HEK293T (cell line): ENCODE results near the gene ZNF536.

Experiments
- CTCF ChIA-PET: fragments of 350-600 bp; formaldehyde crosslinking; extraction: SDS; loops from one replicate; lab custom pipeline; 2021; ENCODE audit warnings: antibody characterized with exemption, inconsistent platforms; lab: Yijun Ruan, JAX
- POLR2A ChIA-PET: fragments of 350-600 bp; formaldehyde crosslinking; extraction: SDS; loops from one replicate; lab custom pipeline; 2020; ENCODE audit warnings: antibody characterized with exemption, inconsistent platforms; lab: Yijun Ruan, JAX
- DNase-seq: peaks from one replicate; pipeline ENCODE4 v3.0.0; 2012; ENCODE audit warnings: mixed read lengths; ENCODE audit errors: extremely low spot score
- ARNT ChIP-seq: fragments of 450-650 bp; IDR thresholded peaks from 2 replicates; pipeline ENCODE4 v1.6.1; 2017; ENCODE audit warnings: mild to moderate bottlenecking
- BHLHE40 ChIP-seq: fragments of 450-650 bp; IDR thresholded peaks from 2 replicates; pipeline ENCODE4 v1.6.1; 2016; ENCODE audit warnings: mild to moderate bottlenecking, moderate library complexity, borderline replicate concordance
- CTBP1 ChIP-seq: fragments of 450-650 bp; IDR thresholded peaks from 2 replicates; pipeline ENCODE4 v1.6.1; 2016; ENCODE audit warnings: borderline replicate concordance
- ELF4 ChIP-seq: fragments of 450-650 bp; IDR thresholded peaks from 2 replicates; pipeline ENCODE4 v1.6.1; 2017; ENCODE audit warnings: antibody characterized with exemption
- FOXA1 ChIP-seq: fragments of 450-650 bp; IDR thresholded peaks from 2 replicates; pipeline ENCODE4 v1.6.1; 2016; ENCODE audit warnings: mild to moderate bottlenecking
- FOXK2 ChIP-seq: fragments of 450-650 bp; IDR thresholded peaks from 2 replicates; pipeline ENCODE4 v1.6.1; 2016; ENCODE audit warnings: mild to moderate bottlenecking
- FOXM1 ChIP-seq: fragments of 450-650 bp; IDR thresholded peaks from 2 replicates; pipeline ENCODE4 v1.6.1; 2017; ENCODE audit warnings: mild to moderate bottlenecking, borderline replicate concordance
- HDGF ChIP-seq: fragments of 450-650 bp; IDR thresholded peaks from 2 replicates; pipeline ENCODE4 v1.6.1; 2017; ENCODE audit warnings: antibody characterized with exemption, borderline replicate concordance
- L3MBTL2 ChIP-seq: fragments of 450-650 bp; conservative IDR thresholded peaks from 2 replicates; pipeline ENCODE4 v1.6.1; 2016; ENCODE audit warnings: mild to moderate bottlenecking
- LEF1 ChIP-seq: fragments of 450-650 bp; IDR thresholded peaks from 2 replicates; pipeline ENCODE4 v1.6.1; 2017; ENCODE audit warnings: mild to moderate bottlenecking, borderline replicate concordance
- NFRKB ChIP-seq: fragments of 450-650 bp; IDR thresholded peaks from 2 replicates; pipeline ENCODE4 v1.6.1; 2016; ENCODE audit warnings: mild to moderate bottlenecking, moderate library complexity
- SP1 ChIP-seq: fragments of 450-650 bp; IDR thresholded peaks from 2 replicates; pipeline ENCODE4 v1.6.1; 2017
- SUZ12 ChIP-seq: fragments of 450-650 bp; IDR thresholded peaks from 2 replicates; pipeline ENCODE4 v1.6.1; 2016; ENCODE audit warnings: mild to moderate bottlenecking
- TARDBP ChIP-seq: fragments of 450-650 bp; IDR thresholded peaks from 2 replicates; pipeline ENCODE4 v1.6.1; 2016
- ZNF384 ChIP-seq: fragments of 450-650 bp; IDR thresholded peaks from 2 replicates; pipeline ENCODE4 v1.6.1; 2016
- TF ChIP-seq, protein P1 (sequence below): fragments of 450-650 bp; IDR thresholded peaks from 2 replicates; pipeline ENCODE4 v1.6.1; 2016

The ZNF536 gene

DNA sequence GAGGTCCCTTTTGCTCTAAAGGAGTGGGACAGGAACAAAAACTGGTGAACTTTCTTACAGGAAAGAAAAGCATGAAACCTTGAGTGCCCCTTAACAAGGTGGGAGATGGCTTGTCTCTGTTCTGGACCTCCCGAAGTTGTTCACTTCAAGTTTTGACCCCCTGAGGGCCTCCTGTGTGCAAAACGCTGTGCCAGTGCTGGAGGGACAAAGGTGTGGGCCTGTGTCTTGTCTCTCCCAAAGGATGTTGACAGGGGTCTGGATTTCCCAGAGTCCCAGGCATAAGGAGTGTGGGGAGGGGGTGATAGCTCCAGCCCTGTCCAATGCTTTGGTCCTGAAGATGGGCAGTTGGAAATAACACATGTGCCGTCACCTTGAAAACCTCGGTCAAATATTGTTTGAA, 6.5 kb downstream of the ZNF536 start:
- CTCF ChIA-PET, result no interaction called here
- no peak for DNase-seq
- POLR2A ChIA-PET, result no interaction called here
- TF ChIP-seq, protein P1, sequence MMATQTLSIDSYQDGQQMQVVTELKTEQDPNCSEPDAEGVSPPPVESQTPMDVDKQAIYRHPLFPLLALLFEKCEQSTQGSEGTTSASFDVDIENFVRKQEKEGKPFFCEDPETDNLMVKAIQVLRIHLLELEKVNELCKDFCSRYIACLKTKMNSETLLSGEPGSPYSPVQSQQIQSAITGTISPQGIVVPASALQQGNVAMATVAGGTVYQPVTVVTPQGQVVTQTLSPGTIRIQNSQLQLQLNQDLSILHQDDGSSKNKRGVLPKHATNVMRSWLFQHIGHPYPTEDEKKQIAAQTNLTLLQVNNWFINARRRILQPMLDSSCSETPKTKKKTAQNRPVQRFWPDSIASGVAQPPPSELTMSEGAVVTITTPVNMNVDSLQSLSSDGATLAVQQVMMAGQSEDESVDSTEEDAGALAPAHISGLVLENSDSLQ, result no peak
- no peak for TF ChIP-seq L3MBTL2
- TF ChIP-seq ZNF384, result no peak
- no peak for TF ChIP-seq FOXM1
- no peak for TF ChIP-seq SUZ12
- TF ChIP-seq ELF4, result no peak
- no peak for TF ChIP-seq FOXA1
- no peak for TF ChIP-seq ARNT
- no peak for TF ChIP-seq CTBP1
- no peak for TF ChIP-seq BHLHE40
- TF ChIP-seq HDGF, result no peak
- TF ChIP-seq LEF1, result no peak
- no peak for TF ChIP-seq SP1
- TF ChIP-seq NFRKB, result no peak
- no peak for TF ChIP-seq TARDBP

DNA sequence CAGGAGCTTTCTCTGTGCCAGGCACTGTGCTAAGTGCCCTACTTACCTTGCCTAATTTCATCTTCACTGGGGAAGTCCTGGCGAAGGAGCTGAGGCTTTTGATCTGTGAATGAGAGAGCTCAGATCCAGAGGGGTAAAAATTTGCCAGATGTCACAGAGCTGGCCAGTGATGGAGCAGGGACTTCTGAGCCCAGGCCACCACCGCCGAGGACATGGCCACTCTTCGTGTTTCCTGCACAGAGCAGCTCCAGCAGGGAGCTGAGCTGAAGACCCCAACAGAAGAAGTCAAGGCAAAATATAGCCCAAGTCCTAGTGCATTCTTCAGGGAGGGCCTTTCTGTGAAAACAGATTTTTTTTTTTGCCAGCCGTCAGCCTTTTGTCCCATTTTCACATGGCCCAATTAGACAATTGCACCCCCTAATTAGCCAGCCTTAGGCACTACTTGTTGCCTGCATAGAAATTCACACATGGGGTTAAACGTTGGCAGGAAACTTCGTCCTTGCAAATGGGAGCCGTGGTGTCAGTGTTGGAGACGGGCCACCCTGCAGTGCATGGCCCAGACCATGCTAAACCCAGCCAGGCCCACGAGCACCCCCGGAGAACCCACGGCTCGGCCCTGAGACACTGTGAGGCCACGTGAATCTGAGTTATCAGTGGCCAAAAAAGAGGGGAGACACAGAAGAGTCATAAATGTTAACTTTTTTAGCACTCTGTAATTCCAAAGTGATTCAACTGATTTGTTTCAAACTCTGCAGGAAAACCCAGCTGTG, 7.8 kb downstream of the ZNF536 start:
- no peak for TF ChIP-seq FOXA1
- TF ChIP-seq HDGF, result no peak
- no peak for TF ChIP-seq CTBP1
- no peak for TF ChIP-seq ELF4
- no peak for TF ChIP-seq FOXM1
- no peak for TF ChIP-seq BHLHE40
- no peak for TF ChIP-seq L3MBTL2
- no peak for DNase-seq
- CTCF ChIA-PET, result interaction anchor here (0.6 kb wide), 3 partner anchors 10 to 38 kb away, joined by 3 to 7 read pairs (median 4); no protein-coding TSS in a partner anchor
- POLR2A ChIA-PET, result no interaction called here

DNA sequence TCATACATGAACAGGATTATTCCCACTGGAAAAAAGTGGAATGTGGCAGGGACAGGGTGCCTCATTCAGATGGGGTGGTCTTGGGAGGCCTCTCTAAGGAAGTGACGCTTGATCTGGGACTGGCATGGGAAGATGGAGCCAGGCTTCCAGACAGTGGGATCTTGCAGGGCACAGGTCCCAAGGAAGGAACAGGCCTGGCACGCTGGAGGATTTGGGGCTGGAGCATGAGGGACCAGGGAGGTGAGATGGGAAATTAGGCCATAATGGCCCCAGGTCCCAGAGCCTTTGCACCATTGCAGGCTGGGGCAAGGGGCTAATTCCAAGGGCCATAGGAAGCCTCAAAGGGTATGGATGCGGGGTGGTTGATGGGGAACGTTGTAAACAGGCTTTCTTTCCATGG, 9.2 kb downstream of the ZNF536 start:
- CTCF ChIA-PET, result no interaction called here
- TF ChIP-seq CTBP1 (no peak), ZNF384 (no peak), FOXK2 (no peak), FOXM1 (no peak), HDGF (no peak), SUZ12 (no peak), TARDBP (no peak), LEF1 (no peak), SP1 (no peak)
- TF ChIP-seq, protein P1, result no peak
- POLR2A ChIA-PET, result no interaction called here
- no peak for DNase-seq

DNA sequence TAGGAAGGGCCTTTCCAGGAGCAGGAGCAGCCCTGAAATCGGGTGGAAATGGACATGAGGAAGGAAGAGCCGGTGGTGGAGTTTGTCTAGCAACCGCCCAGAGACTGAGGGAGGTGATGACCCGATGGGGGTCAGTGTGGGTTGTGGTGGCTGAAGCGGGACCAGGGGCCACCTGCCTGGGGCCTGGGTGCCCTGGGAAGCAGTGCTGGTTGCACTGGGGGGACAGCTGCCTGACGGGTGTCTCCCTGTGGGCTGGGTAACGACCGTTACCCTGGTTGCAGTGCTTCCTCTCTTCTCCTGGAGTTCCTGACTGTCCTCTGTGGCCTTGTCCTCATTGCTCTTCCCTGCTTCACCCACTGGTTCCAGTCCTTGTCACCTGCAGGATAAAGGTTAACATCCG, 13.0 kb downstream of the ZNF536 start:
- ChIA-PET CTCF (no interaction called here), POLR2A (no interaction called here)
- TF ChIP-seq BHLHE40 (no peak), L3MBTL2 (no peak), ELF4 (no peak), ARNT (no peak), LEF1 (no peak), ZNF384 (no peak), FOXA1 (no peak), SP1 (no peak), HDGF (no peak), SUZ12 (no peak), TARDBP (no peak), NFRKB (no peak), CTBP1 (no peak)
- TF ChIP-seq, protein P1, result no peak
- no peak for DNase-seq

DNA sequence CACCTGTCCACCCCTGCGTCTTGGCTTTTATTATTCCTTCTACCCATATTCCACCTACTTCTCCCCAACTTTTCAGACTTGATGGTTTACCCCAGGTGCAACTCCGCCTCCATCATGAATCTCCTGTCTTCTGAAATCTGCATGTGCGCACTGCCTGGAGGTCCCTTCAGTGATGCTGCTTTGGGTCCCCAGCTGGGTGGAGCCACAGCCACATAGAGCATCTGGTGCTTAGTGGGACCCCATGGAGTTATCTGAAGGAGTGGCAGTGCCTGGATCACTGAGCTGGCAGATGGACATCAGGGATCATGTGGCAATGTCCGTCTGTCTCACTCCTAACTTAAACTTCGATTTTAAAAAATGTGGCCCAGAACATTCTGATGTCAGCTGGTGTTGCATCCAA, 13.5 kb downstream of the ZNF536 start:
- no peak for DNase-seq
- TF ChIP-seq HDGF, result no peak
- no peak for TF ChIP-seq BHLHE40
- TF ChIP-seq ELF4, result no peak
- TF ChIP-seq ARNT, result no peak
- no peak for TF ChIP-seq L3MBTL2
- TF ChIP-seq FOXK2, result no peak
- TF ChIP-seq, protein P1, result no peak
- TF ChIP-seq TARDBP, result no peak
- TF ChIP-seq CTBP1, result no peak
- no peak for TF ChIP-seq LEF1
- no peak for TF ChIP-seq FOXA1
- no peak for TF ChIP-seq ZNF384
- TF ChIP-seq SP1, result no peak
- TF ChIP-seq FOXM1, result no peak
- no peak for TF ChIP-seq SUZ12
- no peak for TF ChIP-seq NFRKB
- ChIA-PET CTCF (no interaction called here), POLR2A (no interaction called here)
